Peyer's patch (tissue), 4 donors: Measurements from ENCODE around the gene SV2B.
"Not testable (repeated sequence)": the region's sequence is repeated elsewhere in the genome, so short reads cannot be mapped to it uniquely, and the experiment has no call there.

Experiments
- CTCF ChIP-seq, 6 experiments: fragments of 450-650 bp in 4 of 6; fragments of 200-600 bp in 2 of 6; sonication (generic) in 1 of 6; IDR thresholded peaks; one replicate each; pipeline ENCODE4 v1.5.1; 2017 to 2019; ENCODE audit warnings: antibody characterized with exemption in 6 of 6, mild to moderate bottlenecking in 3 of 6, moderate library complexity in 1 of 6
- POLR2A ChIP-seq, 2 donors: fragments of 450-650 bp; IDR thresholded peaks; one replicate each; pipeline ENCODE4 v1.5.1; 2017; ENCODE audit warnings: antibody characterized with exemption in 2 of 2, mild to moderate bottlenecking in 2 of 2, moderate library complexity in 2 of 2

GRCh38 chr15:91344912-91345311 is 244.9 kb downstream of the SV2B start:
- TF ChIP-seq POLR2A, CTCF (IDR thresholded peaks at IDR 0.05): not testable (repeated sequence)
